ENCODE measurements around the gene SLC24A5. TPM values are rescaled to one million over a fixed set of nuclear protein-coding genes. Genes with fewer than 3 reads are reported as not detected.

Gene SLC24A5
- total RNA-seq, 1 donor: not detected

- Histone ChIP-seq H3K4me2 (ENCODE audit: insufficient read depth, low read length) (no peak overlapping the region), H3K4me3 (ENCODE audit: insufficient read depth, low read length) (no peak overlapping the region), H3K36me3 (ENCODE audit: insufficient read depth, low read length) (no peaks in the 10 kb centered on the region), H3K27me3 (ENCODE audit: insufficient read depth, low read length) (no peaks in the 10 kb centered on the region), H3K27ac (ENCODE audit: low read depth, low read length) (no peak overlapping the region), H2AFZ (ENCODE audit: low read length) (no peak overlapping the region), H4K20me1 (ENCODE audit: insufficient read depth, low read length) (no peaks in the 10 kb centered on the region), H3K79me2 (ENCODE audit: insufficient read depth, low read length) (no peaks in the 10 kb centered on the region), H3K9me3 (ENCODE audit: low read depth, low read length) (no peaks in the 10 kb centered on the region), H3K4me1 (ENCODE audit: insufficient read depth, low read length) (no peaks in the 10 kb centered on the region)
- no peak for DNase-seq (ENCODE audit: insufficient read length, low spot score, missing footprints)
- no peak for TF ChIP-seq CTCF (IDR thresholded peaks at IDR 0.05; ENCODE audit: extremely low read depth, low read depth, low read length)
Measured at GRCh38 chr15:48077616-48078184, 43.1 kb upstream of the SLC24A5 start.

GRCh38 chr15:48084759-48085590 is 35.8 kb upstream of the SLC24A5 start:
- Histone ChIP-seq H3K4me3 (ENCODE audit: insufficient read depth, low read length) (no peak overlapping the region), H4K20me1 (ENCODE audit: insufficient read depth, low read length) (no peaks in the 10 kb centered on the region), H3K79me2 (ENCODE audit: insufficient read depth, low read length) (no peaks in the 10 kb centered on the region), H3K27me3 (ENCODE audit: insufficient read depth, low read length) (peaks cover 3% of the 10 kb centered on the region), H3K36me3 (ENCODE audit: insufficient read depth, low read length) (no peaks in the 10 kb centered on the region), H3K4me2 (ENCODE audit: insufficient read depth, low read length) (no peak overlapping the region), H3K27ac (ENCODE audit: low read depth, low read length) (no peak overlapping the region), H3K4me1 (ENCODE audit: insufficient read depth, low read length) (peaks cover 10% of the 10 kb centered on the region), H2AFZ (ENCODE audit: low read length) (no peak overlapping the region), H3K9me3 (ENCODE audit: low read depth, low read length) (no peaks in the 10 kb centered on the region)
- no peak for DNase-seq (ENCODE audit: insufficient read length, low spot score, missing footprints)
- TF ChIP-seq CTCF (IDR thresholded peaks at IDR 0.05; ENCODE audit: extremely low read depth, low read depth, low read length): peak; percentile 42

GRCh38 chr15:48085591-48085930 is 35.2 kb upstream of the SLC24A5 start:
- no peak overlapping the region for H2AFZ ChIP-seq (ENCODE audit: low read length)

More at GRCh38 chr15:48085591-48085930, 35.2 kb upstream of the SLC24A5 start:
- H3K9me3 ChIP-seq (ENCODE audit: low read depth, low read length): no peaks in the 10 kb centered on the region
- no peaks in the 10 kb centered on the region for H3K79me2 ChIP-seq (ENCODE audit: insufficient read depth, low read length)
- H3K27me3 ChIP-seq (ENCODE audit: insufficient read depth, low read length): peaks cover 3% of the 10 kb centered on the region
- no peak for TF ChIP-seq CTCF (IDR thresholded peaks at IDR 0.05; ENCODE audit: extremely low read depth, low read depth, low read length)
- peaks cover 10% of the 10 kb centered on the region for H3K4me1 ChIP-seq (ENCODE audit: insufficient read depth, low read length)
- DNase-seq (ENCODE audit: insufficient read length, low spot score, missing footprints): no peak
- H3K36me3 ChIP-seq (ENCODE audit: insufficient read depth, low read length): no peaks in the 10 kb centered on the region
- H3K4me3 ChIP-seq (ENCODE audit: insufficient read depth, low read length): no peak overlapping the region
- H3K27ac ChIP-seq (ENCODE audit: low read depth, low read length): no peak overlapping the region
- no peaks in the 10 kb centered on the region for H4K20me1 ChIP-seq (ENCODE audit: insufficient read depth, low read length)
- H3K4me2 ChIP-seq (ENCODE audit: insufficient read depth, low read length): no peak overlapping the region

Measured in osteoblast (primary cell).